Head of caudate nucleus (tissue), 42 donors: ENCODE measurements around the gene BCORL1.

ENCODE experiments used
- DNase-seq, 42 donors: peaks; one replicate each; pipeline versions ENCODE4 v3.0.0 to v3.0.0-alpha.2; 2020 to 2021; ENCODE audit warnings: mixed read lengths in 7 of 42
- intact Hi-C: fragments of 100-400 bp; cut with DNase I; formaldehyde crosslinking; loops from one replicate; pipeline ENCODE4 v1.15.0; 2022

BCORL1 gene

DNA sequence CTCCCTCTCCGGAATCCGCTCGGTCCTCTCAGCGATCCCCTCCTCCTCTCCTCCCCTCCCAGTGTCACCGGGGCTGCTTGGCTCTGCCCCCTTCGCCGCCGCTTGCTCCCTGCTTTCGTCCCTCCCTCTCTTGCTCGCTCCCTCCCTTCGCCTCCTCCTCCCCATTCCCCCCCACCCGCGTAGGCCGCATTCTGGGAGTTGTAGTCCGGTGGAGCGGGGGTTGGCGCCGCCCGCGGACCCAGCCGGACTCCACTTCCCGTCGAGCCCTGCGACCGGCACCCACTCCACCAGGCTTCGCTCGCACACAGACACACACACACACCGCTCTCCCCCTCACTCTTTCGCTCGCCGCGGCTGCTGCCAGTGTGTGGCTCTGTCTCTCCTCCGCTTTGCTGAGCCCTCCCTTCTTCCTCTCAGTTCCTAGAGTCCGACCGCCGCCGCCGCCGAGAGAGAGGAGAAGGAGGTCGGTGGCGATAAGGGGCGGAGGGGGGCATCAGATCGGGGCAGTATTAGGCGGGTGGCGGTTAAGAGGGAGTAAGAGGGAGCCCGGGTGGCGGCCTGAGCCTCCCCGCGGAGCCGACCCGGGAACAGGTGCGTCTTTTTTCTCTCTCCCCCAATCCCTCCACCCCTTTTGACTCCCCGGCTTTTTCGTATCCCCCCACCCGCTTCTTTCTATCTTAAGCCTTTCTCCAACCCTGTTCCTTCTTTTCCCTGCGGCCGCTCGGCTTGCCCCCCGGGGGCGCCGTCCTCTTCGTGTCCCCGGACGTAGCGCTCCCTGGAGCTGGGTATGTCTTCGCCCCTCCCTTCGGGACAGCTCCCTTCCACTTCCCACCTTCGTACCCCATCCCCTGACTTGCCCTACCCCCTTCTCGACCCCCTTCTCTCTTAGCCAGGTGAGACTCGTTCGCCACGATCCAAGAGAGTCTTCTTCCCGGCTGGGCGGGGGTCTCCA is at the start of gene BCORL1:
Gene BCORL1 (plus strand): TSS at position 336 of the 952 bp plus-strand sequence. CDS start 22,597 bp downstream, outside the sequence.
- intact Hi-C loops, result loop anchor here (5.0 kb wide), 1 partner anchor 50 kb away; no protein-coding TSS in a partner anchor
- DNase-seq, result peak; percentile 78 to 97 (median 92)

- peak in 21 of 42 donors; percentile 4 to 60 (median 23) for DNase-seq
- intact Hi-C loops, result loop anchor here (5.0 kb wide), 1 partner anchor 49 kb away; the partner anchor contains the start of gene BCORL1
Measured at GRCh38 chrX:129932821-129933321, 49.6 kb upstream of the BCORL1 start.

GRCh38 chrX:129933700-129934099 is 48.7 kb upstream of the BCORL1 start:
- DNase-seq, result peak in 6 of 42 donors; percentile 6 to 55 (median 26)
- intact Hi-C loops, result loop anchor here (5.0 kb wide), 1 partner anchor 49 kb away; the partner anchor contains the start of gene BCORL1

- DNase-seq, result peak in 24 of 42 donors; percentile 6 to 65 (median 34)
- intact Hi-C loops, result loop anchor here (5.0 kb wide), 1 partner anchor 48 kb away; the partner anchor contains the start of gene BCORL1
Measured at GRCh38 chrX:129934461-129934860, 48.0 kb upstream of the BCORL1 start.

GRCh38 chrX:129934952-129935351 is 47.5 kb upstream of the BCORL1 start:
- intact Hi-C loops, result loop anchor here (5.0 kb wide), 1 partner anchor 47 kb away; the partner anchor contains the start of gene BCORL1

DNA sequence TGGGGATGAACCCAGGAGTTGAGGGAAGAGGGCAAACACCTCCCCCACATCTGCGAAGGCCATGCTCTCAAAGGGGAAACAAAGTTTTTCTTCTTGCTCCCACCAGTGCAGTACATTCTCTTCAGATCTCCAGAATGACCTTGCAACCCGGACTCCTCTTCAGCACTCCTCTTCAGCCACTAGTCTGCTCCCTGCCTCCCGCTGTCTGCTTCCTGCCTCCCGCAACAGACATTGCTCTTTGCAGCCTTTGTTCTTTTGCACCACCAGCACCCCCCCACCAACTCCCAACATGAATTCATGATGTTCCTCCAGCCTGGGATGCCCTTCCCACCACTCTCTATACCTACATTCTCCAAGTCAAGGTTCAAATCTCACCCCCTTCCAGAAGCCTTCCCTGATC is 44.4 kb upstream of the BCORL1 start:
- intact Hi-C loops, result no loop called here
- DNase-seq, result peak in 11 of 42 donors; percentile 9 to 54 (median 35)

More at GRCh38 chrX:129934952-129935351, 47.5 kb upstream of the BCORL1 start:
- no peak for DNase-seq

DNA sequence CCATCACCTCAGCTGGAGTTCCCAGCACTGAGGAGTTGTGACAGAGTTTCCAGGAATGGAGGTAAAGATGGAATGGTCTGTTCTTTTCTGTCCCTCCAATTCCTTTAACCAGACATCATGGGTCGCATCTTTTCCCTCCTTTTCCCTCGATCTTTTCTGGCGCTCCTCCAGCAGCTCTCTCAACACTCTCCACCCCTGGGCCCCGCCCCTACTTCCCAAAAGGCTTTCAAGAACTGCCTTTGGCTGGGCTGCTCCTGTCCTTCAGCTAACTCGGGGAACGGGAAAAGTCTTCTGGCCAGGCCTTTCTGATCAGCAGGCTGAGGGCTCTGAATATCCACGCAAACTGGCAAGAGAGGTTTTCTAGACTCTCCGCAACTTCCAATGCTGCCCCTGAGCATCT is 42.4 kb upstream of the BCORL1 start:
- intact Hi-C loops, result no loop called here
- no peak for DNase-seq

DNA sequence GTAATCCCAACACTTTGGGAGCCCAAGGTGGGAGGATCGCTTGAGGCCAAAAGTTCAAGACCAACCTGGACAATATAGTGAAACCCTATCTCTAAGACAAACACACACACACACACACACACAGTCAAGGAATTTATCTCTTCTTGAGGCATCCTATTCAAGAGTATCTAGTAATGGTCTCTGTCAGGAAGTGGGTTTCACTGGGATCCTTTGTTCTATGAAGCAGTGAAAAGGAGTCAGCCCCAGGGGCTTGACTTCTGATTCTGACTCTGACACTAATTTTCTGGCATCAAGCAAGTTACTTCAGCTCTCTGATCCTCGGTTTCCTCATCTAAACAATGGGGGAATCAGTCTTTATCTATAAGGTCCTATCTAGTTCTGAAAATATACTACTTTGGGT is 41.7 kb upstream of the BCORL1 start:
- DNase-seq, result no peak
- intact Hi-C loops, result no loop called here

GRCh38 chrX:129945131-129945530 is 37.3 kb upstream of the BCORL1 start:
- DNase-seq, result no peak
- intact Hi-C loops, result no loop called here

GRCh38 chrX:129953334-129953648 is 29.1 kb upstream of the BCORL1 start:
- DNase-seq, result no peak
- intact Hi-C loops, result no loop called here

- intact Hi-C loops, result no loop called here
- DNase-seq, result no peak
Measured at GRCh38 chrX:129953881-129954280, 28.6 kb upstream of the BCORL1 start.

DNA sequence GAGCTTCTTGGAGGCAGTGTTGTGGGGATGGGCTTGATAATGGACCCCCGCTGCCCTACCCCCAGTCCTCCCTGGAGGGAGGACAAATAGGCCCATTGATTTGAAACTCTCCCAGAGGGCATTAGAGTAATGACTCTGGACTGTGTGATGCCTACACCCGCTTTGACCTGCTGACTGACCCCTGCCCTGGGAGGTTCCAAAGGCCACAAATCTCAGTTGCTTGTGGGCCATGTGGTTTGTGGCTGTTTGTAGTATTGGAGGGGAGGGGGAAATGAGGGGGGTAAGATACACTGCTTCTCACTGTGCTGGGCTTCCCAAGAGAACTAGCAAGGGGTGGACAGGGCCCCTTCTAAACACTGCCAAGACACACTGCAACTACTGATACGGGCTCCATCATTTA is 27.6 kb upstream of the BCORL1 start:
- intact Hi-C loops, result no loop called here
- no peak for DNase-seq

GRCh38 chrX:129955682-129956081 is 26.8 kb upstream of the BCORL1 start:
- no peak for DNase-seq
- intact Hi-C loops, result no loop called here

- intact Hi-C loops, result no loop called here
- no peak for DNase-seq
Measured at GRCh38 chrX:129956145-129956544, 26.3 kb upstream of the BCORL1 start.

DNA sequence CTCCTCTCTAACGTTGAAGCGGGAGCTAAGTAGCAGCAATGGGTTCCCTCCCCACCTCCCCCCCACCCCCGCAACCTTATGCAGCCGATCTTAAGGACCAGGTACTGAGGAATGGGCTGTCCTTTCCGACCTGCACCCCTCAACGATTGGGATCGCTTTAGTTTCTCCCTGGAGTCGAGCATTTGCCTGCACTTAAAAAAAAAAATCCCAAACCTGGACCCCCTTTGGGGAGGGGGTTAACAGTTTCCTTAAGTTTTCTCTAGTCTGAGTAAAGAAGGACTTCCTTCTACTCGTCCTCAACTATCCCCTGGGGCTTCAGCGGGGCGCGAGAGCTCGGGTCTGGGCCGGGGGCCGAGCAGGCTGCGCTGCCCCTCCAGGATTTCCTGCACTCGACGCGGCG is 25.7 kb upstream of the BCORL1 start:
- intact Hi-C loops, result no loop called here

GRCh38 chrX:129957241-129958082 is 25.0 kb upstream of the BCORL1 start:
- intact Hi-C loops, result no loop called here
- DNase-seq, result peak in 29 of 42 donors; percentile 19 to 68 (median 40)

More for the DNA sequence above, 25.7 kb upstream of the BCORL1 start:
- DNase-seq, result no peak

DNA sequence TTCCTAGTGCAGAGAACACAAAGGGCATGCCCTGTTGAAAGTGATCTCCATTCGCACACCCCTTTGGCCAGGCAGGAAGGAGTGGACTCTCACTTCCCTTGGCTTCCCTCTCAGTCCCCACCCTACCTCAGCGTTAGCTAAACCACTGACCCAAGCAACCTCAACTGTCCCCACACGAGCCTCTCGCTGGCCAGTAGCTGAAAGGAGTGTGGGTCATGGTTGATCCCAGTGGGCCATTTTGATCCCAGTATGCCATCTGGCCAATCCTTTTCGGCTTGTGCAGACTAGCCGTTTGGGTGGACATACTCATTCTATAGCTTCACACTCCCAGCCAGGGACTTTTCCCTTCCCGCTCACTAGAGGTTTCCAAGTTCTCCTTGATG is 24.4 kb upstream of the BCORL1 start:
- intact Hi-C loops, result no loop called here

GRCh38 chrX:129958814-129959492 is 23.5 kb upstream of the BCORL1 start:
- intact Hi-C loops, result no loop called here
- no peak for DNase-seq

More for the DNA sequence above, 24.4 kb upstream of the BCORL1 start:
- DNase-seq, result no peak

GRCh38 chrX:129959493-129959832 is 23.0 kb upstream of the BCORL1 start:
- intact Hi-C loops, result no loop called here

More at GRCh38 chrX:129959493-129959832, 23.0 kb upstream of the BCORL1 start:
- DNase-seq, result peak in 5 of 42 donors; percentile 4 to 30 (median 21)
